ENCODE results near the gene CELF2.

CELF2 gene

DNA sequence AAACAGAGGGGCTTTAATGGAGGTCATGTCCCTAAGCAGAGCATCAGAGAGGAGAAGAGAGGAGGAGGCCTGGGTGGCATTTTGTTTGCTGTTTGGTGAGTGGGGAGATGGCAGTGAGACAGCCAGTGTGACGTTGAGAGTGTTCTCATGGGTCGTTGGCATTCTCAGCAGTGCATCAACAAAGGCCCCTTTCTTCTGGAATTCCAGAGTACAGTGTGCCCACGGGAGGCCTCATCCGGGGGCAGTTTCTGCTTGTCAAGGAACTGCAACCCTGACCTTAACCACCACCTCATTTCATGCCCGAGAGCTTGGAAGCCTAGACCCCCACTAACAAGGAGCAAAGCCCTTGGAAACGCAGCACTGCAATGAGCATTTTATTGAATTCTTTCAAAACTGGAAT is 92.9 kb downstream of the CELF2 start:
- Histone ChIP-seq H3K9me2 (replicated peaks; ENCODE audit: insufficient read depth, low read length) (no peaks in the 10 kb centered on the region), H2AFZ (ENCODE audit: low read depth, low read length, severe bottlenecking) (no peak overlapping the region), H3K9me3 (ENCODE audit: insufficient read depth, low read length) (no peaks in the 10 kb centered on the region), H3K4me2 (ENCODE audit: low read depth, low read length, poor library complexity, severe bottlenecking) (no peak overlapping the region), H3F3A (ENCODE audit: insufficient read depth) (no peaks in the 10 kb centered on the region), H4K20me1 (ENCODE audit: low read depth, low read length) (no peaks in the 10 kb centered on the region), H3K27ac (ENCODE audit: low read depth, low read length) (no peak overlapping the region), H3K27me3 (ENCODE audit: low read length) (no peaks in the 10 kb centered on the region), H3K9ac (ENCODE audit: low read length) (no peak overlapping the region), H3K4me3 (ENCODE audit: insufficient read depth, low read length, poor library complexity, severe bottlenecking) (no peak overlapping the region), H3K36me3 (ENCODE audit: low read length) (no peaks in the 10 kb centered on the region), H3K79me2 (ENCODE audit: insufficient read depth, low read length) (no peaks in the 10 kb centered on the region)
- TF ChIP-seq CTCF (IDR thresholded peaks at IDR 0.05; ENCODE audit: insufficient read depth, low read length, poor library complexity, severe bottlenecking) (no peak), EZH2phosphoT487 (conservative IDR thresholded peaks at IDR 0.05; ENCODE audit: low read length) (no peak)

- H3K9me2 ChIP-seq (replicated peaks; ENCODE audit: insufficient read depth, low read length): no peaks in the 10 kb centered on the region
Measured at GRCh38 chr10:11111490-11111889, 93.8 kb downstream of the CELF2 start.

GRCh38 chr10:11112718-11113117 is 95.0 kb downstream of the CELF2 start:
- Histone ChIP-seq H3K4me3 (ENCODE audit: insufficient read depth, low read length, poor library complexity, severe bottlenecking) (no peak overlapping the region), H4K20me1 (ENCODE audit: low read depth, low read length) (no peaks in the 10 kb centered on the region), H3K9ac (ENCODE audit: low read length) (no peak overlapping the region), H3F3A (ENCODE audit: insufficient read depth) (no peaks in the 10 kb centered on the region), H3K9me2 (replicated peaks; ENCODE audit: insufficient read depth, low read length) (no peaks in the 10 kb centered on the region), H3K79me2 (ENCODE audit: insufficient read depth, low read length) (no peaks in the 10 kb centered on the region), H3K27me3 (ENCODE audit: low read length) (no peaks in the 10 kb centered on the region), H3K4me2 (ENCODE audit: low read depth, low read length, poor library complexity, severe bottlenecking) (no peak overlapping the region), H3K9me3 (ENCODE audit: insufficient read depth, low read length) (no peaks in the 10 kb centered on the region), H2AFZ (ENCODE audit: low read depth, low read length, severe bottlenecking) (no peak overlapping the region), H3K27ac (ENCODE audit: low read depth, low read length) (no peak overlapping the region), H3K36me3 (ENCODE audit: low read length) (no peaks in the 10 kb centered on the region)
- TF ChIP-seq CTCF (IDR thresholded peaks at IDR 0.05; ENCODE audit: insufficient read depth, low read length, poor library complexity, severe bottlenecking): no peak
- no peak for TF ChIP-seq EZH2phosphoT487 (conservative IDR thresholded peaks at IDR 0.05; ENCODE audit: low read length)

More at GRCh38 chr10:11111490-11111889, 93.8 kb downstream of the CELF2 start:
- Histone ChIP-seq H3K27ac (ENCODE audit: low read depth, low read length) (no peak overlapping the region), H3K9me3 (ENCODE audit: insufficient read depth, low read length) (no peaks in the 10 kb centered on the region), H3K4me2 (ENCODE audit: low read depth, low read length, poor library complexity, severe bottlenecking) (no peak overlapping the region), H3K9ac (ENCODE audit: low read length) (no peak overlapping the region), H3F3A (ENCODE audit: insufficient read depth) (no peaks in the 10 kb centered on the region), H3K36me3 (ENCODE audit: low read length) (no peaks in the 10 kb centered on the region), H3K79me2 (ENCODE audit: insufficient read depth, low read length) (no peaks in the 10 kb centered on the region), H2AFZ (ENCODE audit: low read depth, low read length, severe bottlenecking) (no peak overlapping the region), H4K20me1 (ENCODE audit: low read depth, low read length) (no peaks in the 10 kb centered on the region), H3K27me3 (ENCODE audit: low read length) (no peaks in the 10 kb centered on the region), H3K4me3 (ENCODE audit: insufficient read depth, low read length, poor library complexity, severe bottlenecking) (no peak overlapping the region)
- no peak for TF ChIP-seq EZH2phosphoT487 (conservative IDR thresholded peaks at IDR 0.05; ENCODE audit: low read length)
- TF ChIP-seq CTCF (IDR thresholded peaks at IDR 0.05; ENCODE audit: insufficient read depth, low read length, poor library complexity, severe bottlenecking): no peak

All from SU-DHL-6 (cell line).